Heart right ventricle (tissue), 16 donors: ENCODE data around the gene COL6A3. TPM values are rescaled to one million over a fixed set of nuclear protein-coding genes. Genes with fewer than 3 reads are reported as not detected.
A peak's percentile ranks its signal among the peaks of the same experiment; 100 is the strongest.

ENCODE experiments used
- ATAC-seq, 8 donors: fragments of 200-7000 bp; cut with Tn5 transposase; one replicate each; pipeline ENCODE4 v1.9.1; 2020; ENCODE audit warnings: mild to moderate bottlenecking in 8 of 8, moderate library complexity in 8 of 8, moderate number of reproducible peaks in 1 of 8
- DNase-seq, 2 donors: peaks; one replicate each; pipeline ENCODE4 v3.0.0-alpha.2; 2020
- H3K27ac ChIP-seq, 10 donors: fragments of 200-600 bp; sonication (generic) in 2 of 10; one replicate each; pipeline versions ENCODE4 v1.5.0 to v1.8.0; 2020 to 2022; ENCODE audit warnings: mild to moderate bottlenecking in 3 of 10
- H3K27me3 ChIP-seq, 7 donors: fragments of 200-600 bp; one replicate each; pipeline ENCODE4 v1.8.0; 2021 to 2022; ENCODE audit warnings: mild to moderate bottlenecking in 2 of 7
- H3K36me3 ChIP-seq, 9 donors: fragments of 200-600 bp; sonication (generic) in 1 of 9; one replicate each; pipeline versions ENCODE4 v1.5.0 to v1.8.0; 2020 to 2022; ENCODE audit warnings: mild to moderate bottlenecking in 2 of 9
- H3K4me1 ChIP-seq, 9 donors: fragments of 200-600 bp; sonication (generic) in 1 of 9; one replicate each; pipeline versions ENCODE4 v1.5.0 to v1.8.0; 2020 to 2022; ENCODE audit warnings: mild to moderate bottlenecking in 4 of 9
- H3K4me3 ChIP-seq, 10 donors: fragments of 200-600 bp; sonication (generic) in 2 of 10; one replicate each; pipeline versions ENCODE4 v1.5.0 to v1.8.0; 2020 to 2022; ENCODE audit warnings: mild to moderate bottlenecking in 7 of 10, moderate library complexity in 2 of 10
- H3K9me3 ChIP-seq, 11 donors: fragments of 200-600 bp in 10 of 11; sonication (generic) in 2 of 11; one replicate each; pipeline versions ENCODE4 v1.5.0 to v1.8.0; 2013 to 2022; ENCODE audit warnings: mild to moderate bottlenecking in 2 of 11, control low read depth in 1 of 11, moderate library complexity in 1 of 11
- WGBS, 2 donors: extraction: QIAGEN DNeasy Blood & Tissue Kit; methylation state at CpG; one replicate each; pipeline ENCODE4 v1.1.7; 2013; ENCODE audit warnings: inconsistent platforms in 1 of 2; 5-methylcytosine and 5-hydroxymethylcytosine counted together
- intact Hi-C, 10 donors: fragments of 100-400 bp; cut with DNase I; formaldehyde crosslinking; loops; one replicate each; pipeline versions ENCODE4 v1.11.1 to v1.14.2; 2022
- polyA plus RNA-seq, 2 donors: library from polyadenylated mRNA; stranded (reverse); fragments of 200-250 nt; gene quantifications; one replicate each; pipeline ENCODE4 v1.2.3, GENCODE V29; 2013
- total RNA-seq, 10 donors: library from RNA; stranded (reverse); fragmentation: NEBNext Ultra II Directional in 3 of 10; extraction: Animal tissue kit (Norgen Biotek cat#: 25700) in 3 of 10; gene quantifications; one replicate each; pipeline versions ENCODE4 v1.2.1 to v1.2.4, GENCODE V29; 2021 to 2023
- TF ChIP-seq, protein P1 (sequence below), 9 donors: fragments of 200-600 bp; sonication (generic) in 2 of 9; IDR thresholded peaks; one replicate each; pipeline versions ENCODE4 v1.5.0 to v1.8.0; 2021 to 2022; ENCODE audit warnings: antibody characterized with exemption in 9 of 9, mild to moderate bottlenecking in 5 of 9, moderate library complexity in 1 of 9
- donor health status: Arrhythmogenic right ventricular cardiomyopathy.
- donor health status: ischemic (EF 13 %, LVEDD 7.1; RV severe dilation, severe dysfunction).
- donor health status: healthy with polysubstance abuse.
- donor health status: DM: no; HTN: yes; CAD: no.
- donor health status: DM: no; HTN: no; CAD: no.
- donor health status: ischemic (EF 25% LVEDD 6.9; RV normal size, moderate dysfunction).
- donor health status: ischemic (EF 25% LVEDD 5.7; RV mildly dilated, moderate dysfunction).
- donor health status: healthy.
- donor health status: DM: yes; HTN: yes; CAD: no.
- donor health status: Ischemic cardiomyopathy.
- donor health status: ischemic (EF 35%, LVEDD 5.7; RV mildly dilated, moderate dysfunction).
- donor health status: nonischemic (EF 11% LVEDD 7.7; RV severe dilation, severe dysfunction).
- donor health status: DM: yes; HTN: yes; CAD: no.
- donor health status: PGD.
- donor health status: ischemic (EF 29% LVEDD 5.4; RV normal size, mild dysfunction).
- donor health status: nonischemic (EF 23%, LVEDD 6.1; RV moderate dilation, normal function).

Gene COL6A3
- total and polyA plus RNA-seq, 12 donors, result 27.7 to 222 (median 47.5) TPM

DNA sequence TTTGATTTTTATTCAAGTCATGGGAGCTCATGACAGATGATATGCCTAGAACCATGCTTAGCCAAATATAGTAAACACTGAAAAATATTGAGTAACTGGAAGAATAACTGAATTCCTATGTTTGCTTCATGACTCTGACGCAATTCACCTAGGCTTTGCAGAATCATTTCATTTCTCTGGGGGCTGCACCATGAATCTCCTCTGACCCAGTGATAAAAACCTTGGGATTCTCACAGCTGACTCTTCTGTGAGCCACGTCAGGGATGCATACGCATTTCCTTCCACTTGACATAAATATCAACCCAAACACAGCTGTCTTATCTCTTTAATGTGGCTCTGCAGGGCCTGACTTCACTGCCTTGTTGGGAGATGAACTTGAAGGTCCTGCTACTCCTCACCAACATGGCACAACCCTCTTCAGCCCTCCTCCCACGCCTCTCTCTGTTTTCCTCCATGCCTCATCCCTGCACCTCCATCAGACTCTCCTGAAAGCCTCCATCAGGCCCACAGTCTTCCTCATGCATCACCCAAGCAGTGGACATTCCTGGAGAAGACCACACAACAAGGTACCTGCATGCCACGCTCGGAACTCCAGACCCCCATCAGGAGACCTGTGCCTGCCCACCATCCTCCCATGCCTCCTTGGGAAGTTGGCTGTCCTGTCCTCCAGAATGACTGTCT is 29.8 kb downstream of the COL6A3 start:
- Histone ChIP-seq H3K27ac (no peak overlapping the region), H3K9me3 (peaks cover 0 to 6% (median 0%) of the 10 kb centered on the region in 11 donors), H3K4me1 (peaks cover 0 to 3% (median 0%) of the 10 kb centered on the region in 9 donors), H3K36me3 (peaks cover 0 to 56% (median 0%) of the 10 kb centered on the region in 9 donors), H3K4me3 (no peak overlapping the region), H3K27me3 (no peaks in the 10 kb centered on the region)
- 83 to 86% methylated on average over 6 of the region's 6 CpGs for WGBS, 2 donors
- DNase-seq (no peak), ATAC-seq (peak in 1 of 8 donors; percentile 66)
- intact Hi-C loops, result no loop called here
- TF ChIP-seq, protein P1, sequence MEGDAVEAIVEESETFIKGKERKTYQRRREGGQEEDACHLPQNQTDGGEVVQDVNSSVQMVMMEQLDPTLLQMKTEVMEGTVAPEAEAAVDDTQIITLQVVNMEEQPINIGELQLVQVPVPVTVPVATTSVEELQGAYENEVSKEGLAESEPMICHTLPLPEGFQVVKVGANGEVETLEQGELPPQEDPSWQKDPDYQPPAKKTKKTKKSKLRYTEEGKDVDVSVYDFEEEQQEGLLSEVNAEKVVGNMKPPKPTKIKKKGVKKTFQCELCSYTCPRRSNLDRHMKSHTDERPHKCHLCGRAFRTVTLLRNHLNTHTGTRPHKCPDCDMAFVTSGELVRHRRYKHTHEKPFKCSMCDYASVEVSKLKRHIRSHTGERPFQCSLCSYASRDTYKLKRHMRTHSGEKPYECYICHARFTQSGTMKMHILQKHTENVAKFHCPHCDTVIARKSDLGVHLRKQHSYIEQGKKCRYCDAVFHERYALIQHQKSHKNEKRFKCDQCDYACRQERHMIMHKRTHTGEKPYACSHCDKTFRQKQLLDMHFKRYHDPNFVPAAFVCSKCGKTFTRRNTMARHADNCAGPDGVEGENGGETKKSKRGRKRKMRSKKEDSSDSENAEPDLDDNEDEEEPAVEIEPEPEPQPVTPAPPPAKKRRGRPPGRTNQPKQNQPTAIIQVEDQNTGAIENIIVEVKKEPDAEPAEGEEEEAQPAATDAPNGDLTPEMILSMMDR (IDR thresholded peaks at IDR 0.05), result no peak

- Histone ChIP-seq H3K27me3 (no peaks in the 10 kb centered on the region), H3K4me3 (no peak overlapping the region), H3K36me3 (peaks cover 0 to 69% (median 0%) of the 10 kb centered on the region in 9 donors), H3K9me3 (peaks cover 0 to 6% (median 0%) of the 10 kb centered on the region in 11 donors), H3K4me1 (peaks cover 0 to 3% (median 0%) of the 10 kb centered on the region in 9 donors), H3K27ac (no peak overlapping the region)
- DNase-seq (no peak), ATAC-seq (no peak)
- TF ChIP-seq, protein P1 (IDR thresholded peaks at IDR 0.05), result no peak
- WGBS, 2 donors, result 85 to 93% methylated on average over 6 of the region's 6 CpGs
- intact Hi-C loops, result no loop called here
Observed at GRCh38 chr2:237380768-237381167, 33.2 kb downstream of the COL6A3 start.

DNA sequence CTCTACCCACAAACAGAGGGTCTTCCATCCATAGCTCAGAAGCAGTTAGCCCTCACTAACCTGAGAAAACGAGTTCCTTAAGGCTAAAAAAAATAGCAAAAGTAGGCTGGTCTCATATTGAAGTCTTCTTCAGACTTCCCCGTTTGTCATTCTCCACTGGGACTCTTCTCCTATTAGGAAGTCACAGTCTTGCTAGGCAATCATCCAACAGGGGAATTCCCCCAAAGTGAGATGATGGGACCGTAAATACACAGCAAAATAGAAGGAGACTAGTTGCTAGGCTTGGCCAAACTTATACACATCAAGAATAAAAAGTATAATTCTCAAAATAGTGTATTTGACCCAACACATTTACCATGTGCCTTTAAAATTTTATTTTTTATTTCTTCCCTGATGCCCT is 34.3 kb downstream of the COL6A3 start:
- intact Hi-C loops, result no loop called here
- TF ChIP-seq, protein P1 (IDR thresholded peaks at IDR 0.05), result no peak
- H3K27ac ChIP-seq, result no peak overlapping the region
- H3K4me1 ChIP-seq, result peaks cover 0 to 3% (median 0%) of the 10 kb centered on the region in 9 donors
- H3K4me3 ChIP-seq, result no peak overlapping the region
- peaks cover 0 to 8% (median 0%) of the 10 kb centered on the region in 7 donors for H3K27me3 ChIP-seq
- ATAC-seq, result no peak
- peaks cover 0 to 79% (median 2%) of the 10 kb centered on the region in 9 donors for H3K36me3 ChIP-seq
- H3K9me3 ChIP-seq, result peaks cover 0 to 6% (median 0%) of the 10 kb centered on the region in 11 donors
- WGBS, 2 donors, result 49 to 57% methylated on average over 3 of the region's 3 CpGs
- DNase-seq, result no peak

DNA sequence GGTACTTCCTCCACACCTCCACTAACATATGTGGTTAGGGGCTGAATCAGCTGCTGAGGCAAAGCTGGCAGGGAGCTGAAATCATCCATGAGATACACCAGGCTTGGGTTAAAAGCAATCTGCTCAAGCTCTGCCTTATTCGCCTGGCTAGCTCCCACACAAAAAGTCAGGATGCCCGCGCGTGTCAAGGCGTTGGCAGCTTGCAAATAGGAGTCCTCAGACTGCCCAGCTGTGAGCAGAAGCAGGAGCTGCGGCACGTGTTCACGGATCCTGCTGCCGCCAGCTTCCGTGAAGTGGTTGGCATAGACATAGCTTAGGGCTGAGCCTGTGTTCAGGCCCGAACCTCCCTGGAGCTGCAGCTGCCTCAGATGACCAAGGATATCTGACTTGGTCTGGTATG is 35.3 kb downstream of the COL6A3 start:
- Histone ChIP-seq H3K27me3 (peaks cover 0 to 8% (median 0%) of the 10 kb centered on the region in 7 donors), H3K9me3 (peaks cover 0 to 6% (median 0%) of the 10 kb centered on the region in 11 donors), H3K27ac (no peak overlapping the region), H3K36me3 (peaks cover 0 to 86% (median 7%) of the 10 kb centered on the region in 9 donors), H3K4me3 (no peak overlapping the region), H3K4me1 (peaks cover 0 to 3% (median 0%) of the 10 kb centered on the region in 9 donors)
- intact Hi-C loops, result no loop called here
- WGBS, 2 donors, result 93 to 94% methylated on average over 11 of the region's 11 CpGs
- no peak for ATAC-seq
- TF ChIP-seq, protein P1 (IDR thresholded peaks at IDR 0.05), result no peak
- no peak for DNase-seq
